Tibial artery (tissue), 4 donors: ENCODE results near the gene CCDC24.

ENCODE experiments used
- DNase-seq, 2 donors: peaks; one replicate each; pipeline ENCODE4 v3.0.0-alpha.2; 2019
- H3K27ac ChIP-seq, 2 donors: fragments of 200-600 bp; sonication (generic) in 1 of 2; 1 replicate in 1 of 2; 2 replicates in 1 of 2; pipeline ENCODE4 v1.5.1; 2018 to 2019; ENCODE audit warnings: mild to moderate bottlenecking in 1 of 2
- H3K27me3 ChIP-seq, 2 donors: fragments of 200-600 bp; sonication (generic) in 1 of 2; one replicate each; pipeline versions ENCODE4 v1.5.1 to v1.6.0; 2016 to 2019
- H3K36me3 ChIP-seq, 3 donors: fragments of 200-600 bp; sonication (generic) in 2 of 3; one replicate each; pipeline ENCODE4 v1.5.1; 2016 to 2019; ENCODE audit warnings: mild to moderate bottlenecking in 2 of 3
- H3K4me1 ChIP-seq, 4 donors: fragments of 200-600 bp; sonication (generic) in 2 of 4; 1 replicate in 3 of 4; 2 replicates in 1 of 4; pipeline ENCODE4 v1.5.1; 2016 to 2019
- H3K4me3 ChIP-seq, 2 donors: fragments of 200-600 bp; sonication (generic) in 1 of 2; 1 replicate in 1 of 2; 2 replicates in 1 of 2; pipeline ENCODE4 v1.5.1; 2018 to 2019; ENCODE audit warnings: mild to moderate bottlenecking in 2 of 2
- H3K9me3 ChIP-seq, 3 donors: fragments of 200-600 bp; sonication (generic) in 1 of 3; one replicate each; pipeline ENCODE4 v1.5.1; 2016 to 2019
- intact Hi-C: fragments of 100-400 bp; cut with DNase I; formaldehyde crosslinking; loops from one replicate; pipeline ENCODE4 v1.15.0; 2023; ENCODE audit warnings: low total_unique reads
- TF ChIP-seq, protein P1 (sequence below), 2 experiments: fragments of 200-600 bp in 1 of 2; fragments of 450-650 bp in 1 of 2; IDR thresholded peaks; one replicate each; pipeline ENCODE4 v1.5.1; 2017 to 2019; ENCODE audit warnings: antibody characterized with exemption in 2 of 2, mild to moderate bottlenecking in 1 of 2, moderate library complexity in 1 of 2

CCDC24 gene

DNA sequence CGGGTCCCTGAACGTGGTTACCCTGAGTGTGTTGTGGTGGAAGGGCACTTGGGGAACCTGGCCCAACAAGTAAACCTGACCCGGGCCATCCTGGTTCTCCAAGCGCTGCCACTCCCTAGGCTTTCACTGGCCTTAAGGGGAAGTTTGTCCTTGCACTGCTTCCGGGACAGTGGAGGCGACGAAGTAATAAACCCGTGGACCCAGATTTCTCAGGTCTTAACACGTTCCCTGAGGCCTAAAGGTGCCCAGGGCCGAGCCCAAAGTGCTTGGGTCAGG, 261 bp upstream of the CCDC24 start:
- Histone ChIP-seq H3K27me3 (no peaks in the 10 kb centered on the region), H3K36me3 (peaks cover 0 to under 1% (median 0%) of the 10 kb centered on the region in 3 donors), H3K4me1 (peaks cover 7 to 16% (median 13%) of the 10 kb centered on the region in 4 donors), H3K4me3 (peak overlapping the region; percentile 64 to 66), H3K27ac (peak overlapping the region; percentile 69 to 79), H3K9me3 (no peaks in the 10 kb centered on the region)
- intact Hi-C loops = no loop called here
- no peak for DNase-seq
- TF ChIP-seq, protein P1, sequence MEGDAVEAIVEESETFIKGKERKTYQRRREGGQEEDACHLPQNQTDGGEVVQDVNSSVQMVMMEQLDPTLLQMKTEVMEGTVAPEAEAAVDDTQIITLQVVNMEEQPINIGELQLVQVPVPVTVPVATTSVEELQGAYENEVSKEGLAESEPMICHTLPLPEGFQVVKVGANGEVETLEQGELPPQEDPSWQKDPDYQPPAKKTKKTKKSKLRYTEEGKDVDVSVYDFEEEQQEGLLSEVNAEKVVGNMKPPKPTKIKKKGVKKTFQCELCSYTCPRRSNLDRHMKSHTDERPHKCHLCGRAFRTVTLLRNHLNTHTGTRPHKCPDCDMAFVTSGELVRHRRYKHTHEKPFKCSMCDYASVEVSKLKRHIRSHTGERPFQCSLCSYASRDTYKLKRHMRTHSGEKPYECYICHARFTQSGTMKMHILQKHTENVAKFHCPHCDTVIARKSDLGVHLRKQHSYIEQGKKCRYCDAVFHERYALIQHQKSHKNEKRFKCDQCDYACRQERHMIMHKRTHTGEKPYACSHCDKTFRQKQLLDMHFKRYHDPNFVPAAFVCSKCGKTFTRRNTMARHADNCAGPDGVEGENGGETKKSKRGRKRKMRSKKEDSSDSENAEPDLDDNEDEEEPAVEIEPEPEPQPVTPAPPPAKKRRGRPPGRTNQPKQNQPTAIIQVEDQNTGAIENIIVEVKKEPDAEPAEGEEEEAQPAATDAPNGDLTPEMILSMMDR (IDR thresholded peaks at IDR 0.05) = no peak

DNA sequence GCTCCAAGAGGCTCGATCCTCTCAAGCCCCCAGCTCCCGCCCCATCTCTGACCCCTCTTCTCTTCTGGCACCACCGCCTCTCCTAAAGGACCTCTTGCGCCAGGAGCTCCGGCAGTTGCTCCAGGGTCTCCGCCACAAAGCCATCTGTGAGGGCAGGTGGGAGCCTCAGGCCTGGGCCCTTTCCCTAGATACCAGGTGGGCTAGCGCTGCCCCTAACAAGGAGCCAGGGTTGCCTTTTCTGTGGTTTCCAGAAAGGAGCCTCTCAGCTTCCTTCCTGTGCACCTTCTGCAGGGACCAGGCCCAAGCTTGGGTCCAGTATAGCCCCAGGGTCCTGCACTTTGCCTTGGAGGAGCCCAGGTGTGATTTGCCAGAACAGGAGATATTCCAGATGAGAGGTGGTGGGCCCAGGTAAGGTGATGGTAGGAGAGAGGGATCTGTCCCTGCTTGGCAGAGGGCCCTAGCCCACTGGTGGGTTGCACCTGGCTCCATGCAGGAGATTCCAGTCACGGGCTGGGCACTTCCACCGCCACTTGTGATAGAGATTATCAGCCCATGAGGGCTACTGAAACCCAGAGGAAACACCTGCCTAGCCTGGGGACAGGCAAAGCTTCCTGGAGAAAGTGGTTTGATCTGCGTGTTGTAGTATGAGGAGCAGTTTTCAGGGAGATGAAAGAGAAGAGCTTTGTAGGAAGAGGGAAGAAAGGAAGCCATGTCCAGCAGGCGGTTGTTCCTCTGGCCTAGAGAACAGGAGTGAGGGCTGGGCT, 1.0 kb downstream of the CCDC24 start:
- intact Hi-C loops = no loop called here
- peaks cover 7 to 23% (median 13%) of the 10 kb centered on the region in 4 donors for H3K4me1 ChIP-seq
- peak overlapping the region; percentile 69 to 79 for H3K27ac ChIP-seq

DNA sequence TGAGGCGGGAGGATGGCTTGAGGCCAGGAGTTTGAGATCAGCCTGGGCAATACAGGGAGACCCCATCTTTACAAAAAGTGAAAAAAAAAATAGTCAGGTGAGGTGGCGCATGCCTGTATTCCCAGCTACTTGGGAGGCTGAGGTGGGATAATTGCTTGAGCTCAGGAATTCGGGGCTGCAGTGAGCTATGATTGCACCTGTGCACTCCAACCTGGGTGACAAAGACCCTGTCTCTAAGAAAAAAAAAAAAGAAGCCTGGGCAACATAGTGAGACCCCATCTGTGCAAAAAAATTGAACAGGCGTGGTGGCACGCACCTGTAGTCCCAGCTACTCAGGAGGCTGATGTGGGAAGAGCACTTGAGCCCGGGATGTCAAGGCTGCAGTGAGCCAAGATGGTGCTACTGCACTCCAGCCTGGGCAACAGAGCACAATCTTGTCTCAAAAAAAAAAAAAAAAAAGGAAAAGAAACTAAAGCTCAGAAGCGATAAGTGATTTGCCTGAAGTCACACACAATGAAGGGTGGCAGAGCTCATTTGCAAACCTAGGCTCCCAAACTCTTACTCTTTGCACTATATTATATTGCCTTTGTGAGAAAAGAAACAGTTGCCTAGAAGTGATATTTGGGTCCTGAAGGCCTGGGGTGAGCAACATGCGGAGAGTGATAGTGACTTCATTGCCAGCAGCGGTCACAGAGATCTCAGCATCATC, 2.0 kb downstream of the CCDC24 start:
- Histone ChIP-seq H3K36me3 (peaks cover 0 to 1% (median 0%) of the 10 kb centered on the region in 3 donors), H3K9me3 (no peaks in the 10 kb centered on the region), H3K4me1 (peaks cover 7 to 23% (median 13%) of the 10 kb centered on the region in 4 donors), H3K27ac (no peak overlapping the region), H3K4me3 (no peak overlapping the region), H3K27me3 (no peaks in the 10 kb centered on the region)
- TF ChIP-seq, protein P1 (IDR thresholded peaks at IDR 0.05) = no peak
- intact Hi-C loops = no loop called here
- no peak for DNase-seq

More for the DNA sequence above, 1.0 kb downstream of the CCDC24 start:
- H3K36me3 ChIP-seq = no peaks in the 10 kb centered on the region
- TF ChIP-seq, protein P1 (IDR thresholded peaks at IDR 0.05) = no peak
- peak overlapping the region; percentile 64 to 66 for H3K4me3 ChIP-seq
- no peak for DNase-seq
- no peaks in the 10 kb centered on the region for H3K27me3 ChIP-seq
- no peaks in the 10 kb centered on the region for H3K9me3 ChIP-seq

GRCh38 chr1:43994071-43994470, 2.7 kb downstream of the CCDC24 start:
- Histone ChIP-seq H3K4me1 (peaks cover 7 to 23% (median 13%) of the 10 kb centered on the region in 4 donors), H3K36me3 (peaks cover 0 to 6% (median 0%) of the 10 kb centered on the region in 3 donors), H3K9me3 (no peaks in the 10 kb centered on the region), H3K4me3 (no peak overlapping the region), H3K27ac (no peak overlapping the region), H3K27me3 (no peaks in the 10 kb centered on the region)
- DNase-seq = no peak
- intact Hi-C loops = no loop called here
- TF ChIP-seq, protein P1 (IDR thresholded peaks at IDR 0.05) = no peak

DNA sequence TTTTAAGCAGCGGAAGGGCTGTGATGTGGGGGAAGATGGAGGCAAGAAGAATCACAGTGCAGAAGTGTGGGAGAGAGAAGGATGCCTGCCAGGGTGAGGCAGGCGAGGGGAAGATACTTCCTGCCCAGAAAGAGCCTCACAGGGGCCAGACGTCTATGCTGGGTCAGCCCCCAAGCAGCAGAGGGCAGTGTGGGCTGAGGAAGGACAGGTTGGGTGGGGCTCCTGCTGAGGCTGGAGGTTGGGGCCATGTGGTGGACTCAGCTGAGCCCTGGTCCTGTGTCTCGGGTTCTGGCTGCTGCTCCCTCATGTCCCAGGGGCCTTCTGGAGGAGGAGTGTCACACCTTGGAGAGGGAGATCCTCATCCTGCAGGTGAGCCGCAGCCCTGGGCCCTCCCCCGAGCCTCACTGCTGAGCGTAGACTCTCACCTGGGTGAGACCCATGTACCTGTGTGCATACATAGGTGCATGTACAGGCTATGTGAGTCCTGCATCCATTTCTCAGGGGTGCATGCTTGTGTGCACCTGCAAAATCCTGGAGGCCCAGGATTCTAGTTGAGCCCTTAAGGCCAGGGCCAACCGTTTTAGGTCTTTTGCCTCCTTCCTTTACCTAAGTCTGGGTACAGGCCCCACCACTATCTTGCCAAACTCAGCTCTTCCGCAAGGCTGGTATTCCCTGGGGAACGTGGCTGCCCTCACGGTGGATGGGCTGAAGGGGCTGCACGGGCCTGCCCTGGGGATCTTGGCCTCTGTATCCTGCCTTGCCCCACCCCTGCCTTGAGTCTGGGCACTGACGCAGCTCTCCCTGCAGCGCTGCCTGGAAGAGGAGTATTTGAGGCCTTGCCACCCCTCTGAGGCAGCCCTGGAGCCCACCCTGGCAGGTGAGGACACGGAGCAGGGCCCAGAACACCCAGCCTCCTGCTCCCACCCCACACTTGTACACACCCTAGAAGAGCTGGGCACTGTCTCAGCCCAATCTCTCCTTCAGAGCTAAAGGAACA, 3.7 kb downstream of the CCDC24 start:
- Histone ChIP-seq H3K4me1 (peaks cover 7 to 23% (median 13%) of the 10 kb centered on the region in 4 donors), H3K9me3 (no peaks in the 10 kb centered on the region), H3K4me3 (no peak overlapping the region), H3K27ac (no peak overlapping the region), H3K36me3 (peaks cover 0 to 16% (median 0%) of the 10 kb centered on the region in 3 donors), H3K27me3 (no peaks in the 10 kb centered on the region)
- intact Hi-C loops = no loop called here
- TF ChIP-seq, protein P1 (IDR thresholded peaks at IDR 0.05) = no peak
- no peak for DNase-seq
